SK-N-SH (cell line): ENCODE measurements around the gene ATP6V1C2. TPM values are rescaled to one million over a fixed set of nuclear protein-coding genes. Genes with fewer than 3 reads are reported as not detected.
"Not testable (repeated sequence)": the region's sequence is repeated elsewhere in the genome, so short reads cannot be mapped to it uniquely, and the experiment has no call there.

ENCODE experiments used
- CTCF ChIA-PET: fragments of 300-600, 350-600 bp; formaldehyde crosslinking; extraction: SDS; loops from one replicate; lab custom pipeline; 2021; lab: Yijun Ruan, JAX
- POLR2A ChIA-PET: fragments of 350-600 bp; sonication (Branson Sonifier 250); formaldehyde crosslinking; extraction: SDS; loops from one replicate; lab custom pipeline; 2020; ENCODE audit warnings: antibody characterized with exemption, inconsistent platforms; lab: Yijun Ruan, JAX
- DNase-seq: peaks from one replicate; pipeline ENCODE4 v3.0.0; 2012
- H2AFZ ChIP-seq: fragments of 200-600 bp; sonication (generic); 2 replicates; pipeline ENCODE4 v1.8.1; 2016; ENCODE audit warnings: antibody characterized with exemption, mild to moderate bottlenecking, low read depth
- H3F3A ChIP-seq: fragments of 200-600 bp; sonication (generic); replicated peaks from 2 replicates; pipeline ENCODE3; 2016; ENCODE audit warnings: antibody characterized with exemption, mild to moderate bottlenecking; ENCODE audit not compliant: insufficient read depth
- H3K27ac ChIP-seq, 2 experiments: fragments of 200-500 bp in 1 of 2; fragments of 200-600 bp in 1 of 2; sonication (Bioruptor generic) in 1 of 2; sonication (generic), shearing (Covaris generic) in 1 of 2; 2 replicates each; pipeline versions ENCODE4 v1.5.1 to v1.6.1; 2014 to 2016; ENCODE audit warnings: low read depth in 2 of 2, inconsistent platforms in 1 of 2, low read length in 1 of 2, mild to moderate bottlenecking in 1 of 2, mixed read lengths in 1 of 2
- H3K27me3 ChIP-seq: fragments of 200-600 bp; sonication (generic), shearing (Covaris generic); 2 replicates; pipeline ENCODE4 v1.6.1; 2016; ENCODE audit warnings: mixed run types; ENCODE audit not compliant: insufficient read depth
- H3K36me3 ChIP-seq, 2 experiments: fragments of 200-500 bp in 1 of 2; fragments of 200-600 bp in 1 of 2; sonication (Bioruptor generic) in 1 of 2; sonication (generic) in 1 of 2; replicated peaks in 1 of 2; 2 replicates each; pipeline versions ENCODE3 to v1.5.1; 2014 to 2016; ENCODE audit warnings: low read length in 1 of 2, mild to moderate bottlenecking in 1 of 2; ENCODE audit not compliant: insufficient read depth in 2 of 2, control insufficient read depth in 1 of 2
- H3K4me1 ChIP-seq, 2 experiments: fragments of 200-500 bp in 1 of 2; fragments of 200-600 bp in 1 of 2; sonication (Bioruptor generic) in 1 of 2; sonication (generic), shearing (Covaris generic) in 1 of 2; 2 replicates each; pipeline versions ENCODE4 v1.5.1 to v1.6.1; 2014 to 2016; ENCODE audit warnings: low read depth in 1 of 2, low read length in 1 of 2, mixed run types in 1 of 2; ENCODE audit not compliant: insufficient read depth in 2 of 2, control insufficient read depth in 1 of 2
- H3K4me2 ChIP-seq: fragments of 200-600 bp; sonication (generic), shearing (Covaris generic); 2 replicates; pipeline ENCODE4 v1.6.1; 2017; ENCODE audit warnings: mixed run types
- H3K4me3 ChIP-seq, 2 experiments: fragments of 200-500 bp in 1 of 2; fragments of 200-600 bp in 1 of 2; sonication (Bioruptor generic) in 1 of 2; sonication (generic), shearing (Covaris generic) in 1 of 2; 2 replicates each; pipeline versions ENCODE4 v1.5.1 to v1.8.1; 2014 to 2016; ENCODE audit warnings: low read depth in 2 of 2, inconsistent platforms in 1 of 2, low read length in 1 of 2, mild to moderate bottlenecking in 1 of 2, mixed read lengths in 1 of 2, moderate library complexity in 1 of 2
- H3K79me2 ChIP-seq: fragments of 200-600 bp; sonication (generic); 2 replicates; pipeline ENCODE4 v1.8.1; 2017; ENCODE audit warnings: mild to moderate bottlenecking; ENCODE audit not compliant: insufficient read depth
- H3K9ac ChIP-seq: fragments of 200-600 bp; sonication (generic); 2 replicates; pipeline ENCODE4 v1.6.1; 2017; ENCODE audit warnings: mixed run types
- H3K9me2 ChIP-seq: fragments of 200-600 bp; sonication (generic); 2 replicates; pipeline ENCODE4 v1.6.1; 2017; ENCODE audit warnings: mixed run types
- H3K9me3 ChIP-seq: fragments of 200-600 bp; sonication (generic); 2 replicates; pipeline ENCODE4 v1.6.1; 2017; ENCODE audit warnings: mixed run types, mild to moderate bottlenecking, moderate library complexity
- H4K20me1 ChIP-seq: fragments of 200-600 bp; sonication (generic); 2 replicates; pipeline ENCODE4 v1.6.1; 2017; ENCODE audit warnings: mild to moderate bottlenecking, mixed run types; ENCODE audit not compliant: insufficient read depth
- CHD2 ChIP-seq: fragments of 150-350 bp; IDR thresholded peaks from 2 replicates; pipeline ENCODE4 v1.6.1; 2018; ENCODE audit warnings: low read length; ENCODE audit not compliant: partially characterized antibody
- ELF1 ChIP-seq: IDR thresholded peaks from 2 replicates; pipeline ENCODE4 v1.4.0; 2012
- EP300 ChIP-seq, 2 experiments: IDR thresholded peaks; 2 replicates each; pipeline versions ENCODE4 v1.4.0 to v1.6.1; 2012; ENCODE audit warnings: borderline replicate concordance in 1 of 2, low read depth in 1 of 2, low read length in 1 of 2
- EZH2phosphoT487 ChIP-seq: fragments of 200-600 bp; sonication (generic); IDR thresholded peaks from 2 replicates; pipeline ENCODE4 v1.6.1; 2017; ENCODE audit warnings: low read depth, mixed run types, mild to moderate bottlenecking, antibody characterized with exemption, moderate library complexity, borderline replicate concordance
- FOXJ3 ChIP-seq: sonication (generic); formaldehyde crosslinking; IDR thresholded peaks from 2 replicates; pipeline ENCODE4 v1.5.1; 2020; ENCODE audit warnings: mild to moderate bottlenecking, missing genetic modification reagents
- JUND ChIP-seq: IDR thresholded peaks from 2 replicates; pipeline ENCODE4 v1.4.0; 2012
- MXI1 ChIP-seq: IDR thresholded peaks from 2 replicates; pipeline ENCODE4 v1.6.1; 2012; ENCODE audit warnings: mild to moderate bottlenecking, low read depth, low read length, improper control_type of control experiment
- POLR2AphosphoS5 ChIP-seq: IDR thresholded peaks from 2 replicates; pipeline ENCODE4 v1.6.1; 2012; ENCODE audit warnings: low read depth, low read length
- RCOR1 ChIP-seq: fragments of 150-350 bp; IDR thresholded peaks from 2 replicates; pipeline ENCODE4 v1.6.1; 2017; ENCODE audit warnings: antibody characterized with exemption, low read length
- RXRA ChIP-seq: IDR thresholded peaks from 2 replicates; pipeline ENCODE4 v1.4.0; 2012; ENCODE audit warnings: low read depth, mild to moderate bottlenecking, borderline replicate concordance
- SIN3A ChIP-seq: IDR thresholded peaks from 2 replicates; pipeline ENCODE4 v1.6.1; 2012; ENCODE audit warnings: low read depth, mild to moderate bottlenecking, low read length, moderate library complexity, borderline replicate concordance
- SMC3 ChIP-seq: IDR thresholded peaks from 2 replicates; pipeline ENCODE4 v1.6.1; 2012; ENCODE audit warnings: low read depth, low read length, improper control_type of control experiment
- TCF12 ChIP-seq: IDR thresholded peaks from 2 replicates; pipeline ENCODE4 v1.4.0; 2012
- YY1 ChIP-seq: IDR thresholded peaks from 2 replicates; pipeline ENCODE4 v1.4.0; 2012; ENCODE audit warnings: low read depth, mild to moderate bottlenecking
- WGBS: methylation state at CpG from one replicate; pipeline ENCODE4 v1.1.6; 2017; ENCODE audit warnings: low lambda C conversion rate; 5-methylcytosine and 5-hydroxymethylcytosine counted together
- polyA plus RNA-seq, 3 experiments: library from polyadenylated mRNA; depleted of rRNA; stranded (reverse); fragments of >200 nt; gene quantifications; 2 replicates each; pipeline ENCODE4 v1.2.3, GENCODE V29; 2012
- TF ChIP-seq, protein P1 (sequence below): IDR thresholded peaks from 2 replicates; pipeline ENCODE4 v1.4.0; 2012; ENCODE audit warnings: low read depth, borderline replicate concordance
- TF ChIP-seq, protein P2 (sequence below): fragments of 200-600 bp; sonication (generic); IDR thresholded peaks from 2 replicates; pipeline ENCODE4 v1.6.1; 2017; ENCODE audit warnings: antibody characterized with exemption, mild to moderate bottlenecking, moderate library complexity

ATP6V1C2 gene
- polyA plus RNA-seq, 1 of the 3 experiments (the other 2 are of a cell fraction), result 0.12 TPM

DNA sequence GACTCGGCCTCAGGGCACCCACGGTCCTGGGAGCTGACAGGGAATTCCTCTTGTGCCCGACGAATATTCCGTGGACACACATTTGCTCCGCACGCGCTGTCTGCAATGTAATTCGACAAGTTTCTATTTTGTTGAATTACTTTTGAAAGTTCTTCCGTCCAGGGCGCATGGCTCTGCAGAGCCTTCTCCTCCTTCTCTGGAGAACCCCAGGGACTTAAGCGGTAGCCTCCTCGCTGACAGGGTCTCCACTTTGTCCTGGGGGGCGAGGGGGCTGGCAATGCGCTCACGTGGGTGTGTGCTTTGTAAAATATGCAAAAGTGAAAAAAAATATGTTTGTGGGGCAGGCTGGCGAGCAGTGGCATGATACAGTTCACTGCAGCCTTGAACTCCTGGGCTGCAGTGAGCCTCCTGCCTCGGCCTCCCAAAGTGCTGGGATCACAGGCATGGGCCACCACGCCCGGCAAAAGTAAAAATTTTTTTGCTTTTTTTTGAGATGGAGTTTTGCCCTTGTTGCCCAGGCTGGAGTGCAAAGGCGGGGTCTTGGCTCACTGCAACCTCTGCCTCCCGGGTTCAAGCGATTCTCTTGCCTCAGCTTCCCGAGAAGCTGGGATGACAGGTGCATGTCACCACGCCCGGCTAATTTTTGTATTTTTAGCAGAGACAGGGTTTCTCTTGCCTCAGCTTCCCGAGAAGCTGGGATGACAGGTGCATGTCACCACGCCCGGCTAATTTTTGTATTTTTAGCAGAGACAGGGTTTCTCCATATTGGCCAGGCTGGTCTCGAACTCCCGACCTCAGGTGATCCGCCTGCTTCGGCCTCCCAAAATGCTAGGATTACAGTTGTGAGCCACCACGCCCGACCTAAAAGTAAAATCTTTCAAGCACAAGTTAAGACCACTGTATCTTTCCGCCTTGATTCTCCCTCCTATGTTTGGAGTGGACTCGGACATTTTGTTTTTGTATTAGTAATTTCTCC lies 92.0 kb downstream of the ATP6V1C2 start:
- not testable (repeated sequence) for H3K9me2 ChIP-seq, H3F3A ChIP-seq, H3K27me3 ChIP-seq, DNase-seq, H3K9me3 ChIP-seq
- Histone ChIP-seq H3K27ac (peak overlapping the region; percentile 48 to 93), H2AFZ (peak overlapping the region; percentile 94), H4K20me1 (peaks cover 33% of the 10 kb centered on the region), H3K36me3 (peaks cover 0 to 11% of the 10 kb centered on the region in 2 experiments), H3K79me2 (peaks cover 39% of the 10 kb centered on the region), H3K4me2 (peak overlapping the region; percentile 71), H3K4me3 (peak overlapping the region; percentile 53 to 86), H3K9ac (peak overlapping the region; percentile 52), H3K4me1 (peaks cover 0 to 47% of the 10 kb centered on the region in 2 experiments; a peak in 2 of 4 replicates)
- ChIA-PET CTCF (interaction anchor here (0.8 to 11.4 kb wide), 11 partner anchors 10 to 769 kb away, joined by 3 to 216 read pairs (median 8); a partner anchor contains a TSS), POLR2A (interaction anchor here (0.9 to 1.5 kb wide), 3 partner anchors 17 to 531 kb away, joined by 3 to 5 read pairs (median 3); partner anchors contain the start of gene ROCK2)
- WGBS, result 65% methylated on average over 37 of the region's 37 CpGs

DNA sequence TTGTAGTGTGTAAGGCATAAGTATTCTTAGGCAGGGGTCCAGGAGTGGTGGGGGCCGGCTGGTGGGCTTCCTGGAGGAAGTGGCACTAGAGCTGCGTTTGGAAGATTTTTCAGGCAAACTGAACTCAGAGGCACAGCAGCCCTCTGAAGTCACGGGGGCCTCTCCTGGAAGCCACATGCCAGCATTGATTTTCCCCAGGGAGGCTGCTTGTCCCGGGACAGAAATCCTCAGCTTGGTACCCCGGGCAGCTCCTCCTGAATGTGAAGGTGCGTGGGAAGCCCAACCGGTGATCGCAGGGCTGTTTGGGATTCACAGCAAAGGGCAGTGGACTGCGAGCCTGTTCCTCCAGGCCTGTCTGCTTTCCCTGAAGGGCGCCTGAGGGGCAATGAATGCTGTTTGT lies 92.7 kb downstream of the ATP6V1C2 start:
- ChIA-PET POLR2A (no interaction called here), CTCF (interaction anchor here (0.6 to 11.4 kb wide), 5 partner anchors 18 to 348 kb away, joined by 3 to 216 read pairs (median 10); a partner anchor contains a TSS)
- TF ChIP-seq TCF12 (no peak), ELF1 (no peak), RXRA (no peak), POLR2AphosphoS5 (no peak), SMC3 (no peak)
- H3K9me3 ChIP-seq, result no peaks in the 10 kb centered on the region
- H3K9me2 ChIP-seq, result no peaks in the 10 kb centered on the region
- DNase-seq, result no peak
- 76% methylated on average over 10 of the region's 10 CpGs for WGBS
- H3F3A ChIP-seq, result no peaks in the 10 kb centered on the region
- H3K27me3 ChIP-seq, result peaks cover 8% of the 10 kb centered on the region; the same call in 1 of the 2 replicates
- peak overlapping the region; percentile 60; the same call in 1 of the 2 replicates for H2AFZ ChIP-seq
- H3K4me1 ChIP-seq, result peaks cover 0 to 43% of the 10 kb centered on the region in 2 experiments; a peak in 2 of 4 replicates
- no peak overlapping the region for H3K9ac ChIP-seq
- H3K27ac ChIP-seq, result peak overlapping the region in 1 of 2 experiments; percentile 93; a peak in 2 of 4 replicates
- H3K4me2 ChIP-seq, result no peak overlapping the region
- H4K20me1 ChIP-seq, result peaks cover 26% of the 10 kb centered on the region
- H3K79me2 ChIP-seq, result peaks cover 33% of the 10 kb centered on the region
- H3K4me3 ChIP-seq, result no peak overlapping the region
- H3K36me3 ChIP-seq, result peaks cover 0 to 10% of the 10 kb centered on the region in 2 experiments

DNA sequence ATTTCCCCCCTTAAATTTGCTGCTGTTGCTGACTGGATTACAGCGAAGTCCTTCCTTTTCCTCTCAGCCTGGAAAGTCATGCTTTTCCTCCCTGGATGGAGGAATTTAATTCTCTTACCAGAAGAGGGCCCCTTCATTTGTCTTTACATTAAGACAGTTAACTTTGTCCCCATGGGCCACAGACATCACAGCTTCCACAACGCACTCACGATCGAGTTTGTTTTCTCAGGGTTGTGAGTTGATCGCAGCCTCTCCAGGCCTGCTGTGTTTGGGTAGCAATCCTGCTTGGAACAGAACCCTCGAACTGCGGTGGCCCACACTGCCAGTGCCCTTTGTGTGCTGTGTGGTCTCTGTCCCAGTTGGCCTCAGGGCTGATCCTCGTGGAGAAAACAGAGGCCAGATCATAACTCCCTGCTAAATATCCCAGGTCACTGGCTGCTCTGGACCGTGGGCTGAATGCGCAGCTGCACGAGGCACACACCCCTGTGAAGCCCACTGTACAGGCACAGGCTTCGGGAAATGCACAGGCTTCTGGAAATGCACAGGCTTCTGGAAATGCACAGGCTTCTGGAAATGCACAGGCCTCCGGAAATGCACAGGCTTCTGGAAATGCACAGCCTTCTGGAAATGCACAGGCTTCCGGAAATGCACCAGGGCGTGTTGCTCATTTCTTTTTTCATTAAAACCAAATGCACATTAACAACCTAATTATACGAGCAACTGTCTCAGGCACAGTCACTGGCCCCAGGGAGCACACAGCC lies 93.3 kb downstream of the ATP6V1C2 start:
- ChIA-PET POLR2A (no interaction called here), CTCF (interaction anchor here (0.6 to 11.4 kb wide), 8 partner anchors 17 to 833 kb away, joined by 3 to 216 read pairs (median 3); a partner anchor contains a TSS)
- peak; percentile 73 for DNase-seq
- WGBS, result 71% methylated on average over 15 of the region's 16 CpGs
- no peak overlapping the region for H3K4me3 ChIP-seq
- peaks cover 12% of the 10 kb centered on the region; the same call in 1 of the 2 replicates for H3K27me3 ChIP-seq
- H3K9me3 ChIP-seq, result no peaks in the 10 kb centered on the region
- peaks cover 0 to 4% of the 10 kb centered on the region in 2 experiments for H3K36me3 ChIP-seq
- no peak overlapping the region for H3K4me2 ChIP-seq
- H3K9ac ChIP-seq, result no peak overlapping the region
- peaks cover 26% of the 10 kb centered on the region for H3K79me2 ChIP-seq
- peaks cover 20% of the 10 kb centered on the region for H4K20me1 ChIP-seq
- H3K9me2 ChIP-seq, result no peaks in the 10 kb centered on the region
- H2AFZ ChIP-seq, result peak overlapping the region; percentile 60; the same call in 1 of the 2 replicates
- no peaks in the 10 kb centered on the region for H3F3A ChIP-seq
- peak overlapping the region in 1 of 2 experiments; percentile 93; a peak in 2 of 4 replicates for H3K27ac ChIP-seq
- H3K4me1 ChIP-seq, result peaks cover 0 to 42% of the 10 kb centered on the region in 2 experiments; a peak in 2 of 4 replicates
- TF ChIP-seq EZH2phosphoT487 (no peak), CHD2 (peak; percentile 82), TCF12 (peak; percentile 21; the same call in 1 of the 2 replicates), YY1 (no peak), SIN3A (no peak), MXI1 (peak; percentile 82), JUND (no peak), FOXJ3 (CRISPR knock-in tag) (0 out of 2 replicates have a peak, but pooled peaks have one; percentile 66), RCOR1 (peak; percentile 99), EP300 (IDR thresholded peaks at IDR 0.05; ENCODE audit: borderline replicate concordance in 1 of 2, low read depth in 1 of 2, low read length in 1 of 2) (peak in 1 of 2 experiments; percentile 83; a peak in 1 of 4 replicates)
- TF ChIP-seq, protein P1, sequence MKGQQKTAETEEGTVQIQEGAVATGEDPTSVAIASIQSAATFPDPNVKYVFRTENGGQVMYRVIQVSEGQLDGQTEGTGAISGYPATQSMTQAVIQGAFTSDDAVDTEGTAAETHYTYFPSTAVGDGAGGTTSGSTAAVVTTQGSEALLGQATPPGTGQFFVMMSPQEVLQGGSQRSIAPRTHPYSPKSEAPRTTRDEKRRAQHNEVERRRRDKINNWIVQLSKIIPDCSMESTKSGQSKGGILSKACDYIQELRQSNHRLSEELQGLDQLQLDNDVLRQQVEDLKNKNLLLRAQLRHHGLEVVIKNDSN, result no peak
- TF ChIP-seq, protein P2, sequence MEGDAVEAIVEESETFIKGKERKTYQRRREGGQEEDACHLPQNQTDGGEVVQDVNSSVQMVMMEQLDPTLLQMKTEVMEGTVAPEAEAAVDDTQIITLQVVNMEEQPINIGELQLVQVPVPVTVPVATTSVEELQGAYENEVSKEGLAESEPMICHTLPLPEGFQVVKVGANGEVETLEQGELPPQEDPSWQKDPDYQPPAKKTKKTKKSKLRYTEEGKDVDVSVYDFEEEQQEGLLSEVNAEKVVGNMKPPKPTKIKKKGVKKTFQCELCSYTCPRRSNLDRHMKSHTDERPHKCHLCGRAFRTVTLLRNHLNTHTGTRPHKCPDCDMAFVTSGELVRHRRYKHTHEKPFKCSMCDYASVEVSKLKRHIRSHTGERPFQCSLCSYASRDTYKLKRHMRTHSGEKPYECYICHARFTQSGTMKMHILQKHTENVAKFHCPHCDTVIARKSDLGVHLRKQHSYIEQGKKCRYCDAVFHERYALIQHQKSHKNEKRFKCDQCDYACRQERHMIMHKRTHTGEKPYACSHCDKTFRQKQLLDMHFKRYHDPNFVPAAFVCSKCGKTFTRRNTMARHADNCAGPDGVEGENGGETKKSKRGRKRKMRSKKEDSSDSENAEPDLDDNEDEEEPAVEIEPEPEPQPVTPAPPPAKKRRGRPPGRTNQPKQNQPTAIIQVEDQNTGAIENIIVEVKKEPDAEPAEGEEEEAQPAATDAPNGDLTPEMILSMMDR, result 0 out of 2 replicates have a peak, but pooled peaks have one; percentile 29
